GM23248 (cell line): Measurements from ENCODE around the gene RND2. TPM values are rescaled to one million over a fixed set of nuclear protein-coding genes. Genes with fewer than 3 reads are reported as not detected.

ENCODE experiments used
- DNase-seq: peaks from one replicate; pipeline ENCODE4 v3.0.0-alpha.2; 2015
- H2AFZ ChIP-seq: fragments of 200-600 bp; sonication (generic); 2 replicates; pipeline ENCODE4 v1.6.1; 2016; ENCODE audit warnings: antibody characterized with exemption
- H3F3A ChIP-seq: fragments of 200-600 bp; sonication (generic); 2 replicates; pipeline ENCODE4 v1.6.1; 2016; ENCODE audit warnings: mild to moderate bottlenecking, antibody characterized with exemption, mixed run types; ENCODE audit not compliant: insufficient read depth
- H3K27ac ChIP-seq: fragments of 200-600 bp; sonication (generic); 2 replicates; pipeline ENCODE4 v1.5.1; 2016; ENCODE audit warnings: mild to moderate bottlenecking
- H3K27me3 ChIP-seq: fragments of 200-600 bp; sonication (generic); replicated peaks from 2 replicates; pipeline ENCODE4 v1.6.1; 2016; ENCODE audit warnings: mild to moderate bottlenecking; ENCODE audit not compliant: insufficient read depth
- H3K36me3 ChIP-seq: fragments of 200-600 bp; sonication (generic); 2 replicates; pipeline ENCODE4 v1.6.1; 2016; ENCODE audit warnings: low read depth, mild to moderate bottlenecking
- H3K4me1 ChIP-seq: fragments of 200-600 bp; sonication (generic); 2 replicates; pipeline ENCODE4 v1.6.1; 2016; ENCODE audit warnings: mild to moderate bottlenecking; ENCODE audit not compliant: insufficient read depth
- H3K4me2 ChIP-seq: fragments of 200-600 bp; sonication (generic); one replicate; pipeline ENCODE4 v1.6.1; 2016; ENCODE audit warnings: mild to moderate bottlenecking; ENCODE audit not compliant: unreplicated experiment
- H3K4me3 ChIP-seq: fragments of 200-600 bp; sonication (generic); 2 replicates; pipeline ENCODE4 v1.5.1; 2016; ENCODE audit warnings: mild to moderate bottlenecking
- H3K79me2 ChIP-seq: fragments of 200-600 bp; sonication (generic); 2 replicates; pipeline ENCODE4 v1.6.1; 2016; ENCODE audit warnings: mild to moderate bottlenecking; ENCODE audit not compliant: insufficient read depth
- H3K9ac ChIP-seq: fragments of 200-600 bp; sonication (generic); 2 replicates; pipeline ENCODE4 v1.6.1; 2016; ENCODE audit warnings: mild to moderate bottlenecking
- H3K9me2 ChIP-seq: fragments of 200-600 bp; sonication (generic); 2 replicates; pipeline ENCODE4 v1.6.1; 2016; ENCODE audit warnings: mixed run types, mild to moderate bottlenecking, moderate library complexity; ENCODE audit not compliant: insufficient read depth
- H3K9me3 ChIP-seq: fragments of 200-600 bp; sonication (generic); one replicate; pipeline ENCODE4 v1.6.1; 2017; ENCODE audit warnings: low read depth
- H4K20me1 ChIP-seq: fragments of 200-600 bp; sonication (generic); 2 replicates; pipeline ENCODE4 v1.6.0; 2016; ENCODE audit not compliant: insufficient read depth
- EZH2 ChIP-seq: fragments of 200-600 bp; sonication (generic); IDR thresholded peaks from 2 replicates; pipeline ENCODE4 v1.6.1; 2018; ENCODE audit warnings: antibody characterized with exemption, mild to moderate bottlenecking; ENCODE audit not compliant: insufficient read depth, poor library complexity, severe bottlenecking
- EZH2phosphoT487 ChIP-seq: fragments of 200-600 bp; sonication (generic); IDR thresholded peaks from 2 replicates; pipeline ENCODE4 v1.6.1; 2018; ENCODE audit warnings: antibody characterized with exemption, moderate library complexity, mild to moderate bottlenecking, low read depth; ENCODE audit not compliant: insufficient read depth
- WGBS, 2 experiments: methylation state at CpG; one replicate each; pipeline ENCODE4 v1.1.6; 2015 to 2017; ENCODE audit warnings: low lambda C conversion rate in 2 of 2, low coverage in 1 of 2; ENCODE audit errors: missing lambda C conversion rate in 2 of 2; 5-methylcytosine and 5-hydroxymethylcytosine counted together
- in situ Hi-C: fragments of 300-500 bp; cut with MboI; formaldehyde crosslinking; loops from 2 replicates; pipeline ENCODE4 v1.15.0; 2020
- polyA plus RNA-seq: library from polyadenylated mRNA; unstranded; fragments of >200 nt; fragmentation: Nextera tagmentation; extraction: Ambion mirVana; gene quantifications from 2 replicates; pipeline ENCODE4 v1.2.1, GENCODE V29; 2016
- total RNA-seq: library from RNA; depleted of rRNA; stranded (reverse); fragments of >200 nt; shearing (Covaris generic); gene quantifications from 2 replicates; pipeline ENCODE4 v1.2.3, GENCODE V29; 2014

The RND2 gene
- total and polyA plus RNA-seq, 2 experiments from 2014 or later, result 0.11 to 0.30 TPM

DNA sequence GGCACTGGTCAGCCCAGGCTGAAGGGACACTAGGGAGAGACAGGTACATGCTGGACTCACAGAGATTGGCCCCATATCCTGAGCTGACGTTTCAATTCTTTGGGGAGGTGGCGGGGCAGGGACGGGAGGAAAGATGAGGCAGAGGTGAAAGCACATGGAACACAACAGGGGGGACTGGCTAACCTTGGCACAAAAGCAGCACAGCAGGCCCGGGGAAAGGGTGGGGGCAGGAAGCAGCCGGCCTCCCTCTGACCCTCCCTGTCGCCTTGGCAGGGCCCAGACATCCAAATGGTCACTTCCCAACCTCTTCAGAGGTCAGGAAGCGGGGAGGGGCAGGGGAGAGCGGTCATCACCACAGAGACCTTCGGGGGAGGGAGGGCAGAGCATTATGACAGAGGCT lies 9.5 kb upstream of the RND2 start:
- in situ Hi-C loops, result no loop called here
- no peak for DNase-seq
- Histone ChIP-seq H3F3A (no peaks in the 10 kb centered on the region), H4K20me1 (no peaks in the 10 kb centered on the region), H3K9me3 (no peaks in the 10 kb centered on the region), H3K4me2 (no peak overlapping the region), H3K79me2 (peaks cover 29% of the 10 kb centered on the region), H3K36me3 (peaks cover 7% of the 10 kb centered on the region; the same call in 1 of the 2 replicates), H3K4me1 (peaks cover 22% of the 10 kb centered on the region), H3K4me3 (no peak overlapping the region), H3K9me2 (no peaks in the 10 kb centered on the region), H3K27me3 (no peaks in the 10 kb centered on the region), H3K27ac (no peak overlapping the region), H3K9ac (no peak overlapping the region), H2AFZ (no peak overlapping the region)
- 74 to 77% methylated on average over 8 to 9 of the region's 9 CpGs for WGBS, 2 experiments
- TF ChIP-seq EZH2phosphoT487 (no peak), EZH2 (no peak)

- Histone ChIP-seq H3K4me2 (no peak overlapping the region), H3K79me2 (peaks cover 33% of the 10 kb centered on the region), H3K9me3 (no peaks in the 10 kb centered on the region), H3K4me3 (no peak overlapping the region), H3K27me3 (no peaks in the 10 kb centered on the region), H3K27ac (no peak overlapping the region), H3K36me3 (peaks cover 7% of the 10 kb centered on the region; the same call in 1 of the 2 replicates), H3F3A (no peaks in the 10 kb centered on the region), H3K4me1 (peaks cover 25% of the 10 kb centered on the region), H2AFZ (no peak overlapping the region), H3K9me2 (no peaks in the 10 kb centered on the region), H4K20me1 (no peaks in the 10 kb centered on the region), H3K9ac (no peak overlapping the region)
- TF ChIP-seq EZH2phosphoT487, result no peak
- TF ChIP-seq EZH2, result no peak
- in situ Hi-C loops, result no loop called here
- DNase-seq, result no peak
- 91 to 93% methylated on average over 7 of the region's 7 CpGs for WGBS, 2 experiments
Measured at GRCh38 chr17:43016216-43016615, 8.8 kb upstream of the RND2 start.

DNA sequence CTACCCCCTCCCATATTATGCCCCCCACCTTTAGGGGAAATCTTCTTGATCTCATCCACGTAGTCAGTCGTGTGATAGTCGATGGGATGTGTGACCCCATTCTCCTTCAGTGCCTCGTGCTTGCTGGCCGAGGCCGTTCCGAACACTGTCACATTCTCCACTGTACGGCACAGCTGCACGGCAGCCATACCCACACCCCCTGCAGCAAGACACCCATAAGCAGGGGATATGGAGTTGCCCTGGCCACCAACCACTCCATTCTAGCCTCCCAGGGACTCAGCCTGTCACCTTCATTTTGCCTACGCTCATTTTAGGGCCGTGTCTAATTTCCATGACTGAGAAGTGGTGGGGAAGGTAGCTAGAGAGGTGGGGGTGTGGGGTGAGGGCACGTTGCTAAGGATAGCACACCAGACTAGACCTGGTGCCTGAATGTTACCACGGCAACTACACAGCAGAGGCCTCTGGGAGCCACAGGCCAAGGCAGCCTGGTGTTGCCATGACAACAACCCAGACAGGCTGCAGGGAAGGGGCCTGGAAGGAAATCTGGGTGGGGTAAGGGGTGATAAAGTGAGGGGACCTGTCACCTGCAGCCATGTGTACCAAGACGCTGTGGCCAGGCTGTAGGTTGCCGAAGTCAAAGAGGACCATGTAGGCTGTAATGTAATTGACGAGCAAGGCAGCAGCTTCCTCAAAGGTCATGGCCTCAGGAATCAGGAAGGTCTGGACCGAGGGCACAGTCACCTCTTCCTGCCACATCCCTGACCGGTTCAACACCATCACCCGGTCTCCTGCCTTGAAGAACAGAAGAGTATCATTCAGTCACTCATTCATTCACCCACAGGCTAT lies 6.8 kb upstream of the RND2 start:
- no peak for TF ChIP-seq EZH2
- no peak for TF ChIP-seq EZH2phosphoT487
- Histone ChIP-seq H3K27ac (no peak overlapping the region), H3K9ac (0 out of 2 replicates have a peak overlapping the region, but pooled peaks have one; percentile 80), H3K79me2 (peaks cover 40% of the 10 kb centered on the region), H3K9me2 (no peaks in the 10 kb centered on the region), H3K9me3 (no peaks in the 10 kb centered on the region), H3F3A (no peaks in the 10 kb centered on the region), H2AFZ (no peak overlapping the region), H3K4me1 (peaks cover 25% of the 10 kb centered on the region), H3K4me3 (no peak overlapping the region), H3K4me2 (no peak overlapping the region), H4K20me1 (no peaks in the 10 kb centered on the region), H3K36me3 (peaks cover 7% of the 10 kb centered on the region; the same call in 1 of the 2 replicates), H3K27me3 (no peaks in the 10 kb centered on the region)
- in situ Hi-C loops, result no loop called here
- DNase-seq, result no peak
- WGBS, 2 experiments, result 62 to 63% methylated on average over 19 of the region's 19 CpGs

DNA sequence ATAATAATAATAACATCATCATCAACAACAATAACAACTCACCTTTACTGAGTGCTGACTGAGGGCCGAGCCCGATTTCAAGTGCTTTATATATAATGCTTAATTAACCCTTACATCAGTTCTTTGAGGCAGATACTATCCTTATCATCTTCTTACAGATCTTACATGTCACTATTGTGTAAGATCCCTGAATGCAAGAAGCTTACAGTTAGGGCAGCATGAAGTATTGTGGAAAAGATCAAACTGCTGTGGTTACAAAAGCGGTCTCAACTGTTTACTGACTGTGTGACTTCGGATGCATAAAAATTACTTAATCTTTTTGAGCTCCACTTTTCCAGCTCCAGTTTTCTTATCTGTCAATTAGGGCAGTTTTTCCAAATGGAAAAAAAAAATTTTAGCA lies 6.1 kb upstream of the RND2 start:
- peak overlapping the region; percentile 65; the same call in 1 of the 2 replicates for H3K27ac ChIP-seq
- H3K4me2 ChIP-seq, result no peak overlapping the region
- DNase-seq, result peak; percentile 24
- peaks cover 7% of the 10 kb centered on the region; the same call in 1 of the 2 replicates for H3K36me3 ChIP-seq
- H3K4me3 ChIP-seq, result no peak overlapping the region
- no peaks in the 10 kb centered on the region for H3F3A ChIP-seq
- in situ Hi-C loops, result no loop called here
- TF ChIP-seq EZH2phosphoT487 (no peak), EZH2 (no peak)
- no peaks in the 10 kb centered on the region for H3K9me3 ChIP-seq
- H3K4me1 ChIP-seq, result peaks cover 25% of the 10 kb centered on the region
- H3K79me2 ChIP-seq, result peaks cover 40% of the 10 kb centered on the region
- H3K9me2 ChIP-seq, result no peaks in the 10 kb centered on the region
- WGBS, 2 experiments, result 69 to 79% methylated on average over 4 of the region's 4 CpGs
- peak overlapping the region; percentile 80; the same call in 1 of the 2 replicates for H3K9ac ChIP-seq
- no peaks in the 10 kb centered on the region for H4K20me1 ChIP-seq
- H2AFZ ChIP-seq, result no peak overlapping the region
- no peaks in the 10 kb centered on the region for H3K27me3 ChIP-seq
